Measurements from ENCODE around the gene NUDT8.
"Not testable (repeated sequence)": the region's sequence is repeated elsewhere in the genome, so short reads cannot be mapped to it uniquely, and the experiment has no call there.

The NUDT8 gene

GRCh38 chr11:67659651-67660165 lies 30.0 kb upstream of the NUDT8 start:
- not testable (repeated sequence) for DNase-seq

DNA sequence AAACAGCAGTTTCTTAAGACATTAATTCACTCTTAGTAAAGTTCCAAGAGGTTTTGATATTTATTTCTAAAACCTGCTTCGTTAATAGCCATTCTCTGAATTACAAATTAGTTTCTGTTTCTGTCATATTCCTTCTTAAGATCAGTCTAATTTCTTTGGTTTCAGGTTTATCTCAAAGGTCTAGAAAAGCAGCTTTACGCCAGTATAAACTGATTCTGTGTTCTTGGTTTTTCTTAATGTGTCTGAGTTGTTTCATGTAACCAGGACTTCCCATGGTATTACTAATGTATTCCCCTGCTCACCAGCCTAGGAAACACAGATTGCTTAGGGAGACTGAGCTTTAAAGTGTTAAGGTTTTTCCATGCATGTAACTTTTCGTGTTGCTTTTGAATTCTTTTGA lies 27.6 kb upstream of the NUDT8 start:
- DNase-seq: no peak

- no peak for DNase-seq
Observed at GRCh38 chr11:67656278-67656922, 26.7 kb upstream of the NUDT8 start.

DNA sequence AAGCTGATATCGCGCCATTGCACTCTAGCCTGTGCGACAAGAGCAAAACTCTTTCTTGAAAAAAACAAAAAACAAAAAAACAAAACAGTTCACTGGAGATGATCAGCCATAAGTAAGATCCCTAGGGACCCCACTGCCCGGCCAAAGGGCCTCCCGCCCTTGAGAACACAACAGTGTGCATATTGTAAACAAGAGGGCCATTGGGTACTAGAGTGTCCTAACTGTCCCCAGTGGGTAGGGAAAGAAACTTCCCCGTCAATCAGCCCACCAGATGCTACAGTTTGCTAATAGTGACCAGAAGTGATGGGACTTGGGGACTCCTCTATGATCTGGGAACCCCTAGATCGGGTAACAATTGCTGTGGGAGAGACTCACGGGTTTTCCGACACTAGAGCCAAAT lies 24.5 kb upstream of the NUDT8 start:
- DNase-seq: no peak

GRCh38 chr11:67652965-67653845 lies 23.5 kb upstream of the NUDT8 start:
- DNase-seq: no peak

DNA sequence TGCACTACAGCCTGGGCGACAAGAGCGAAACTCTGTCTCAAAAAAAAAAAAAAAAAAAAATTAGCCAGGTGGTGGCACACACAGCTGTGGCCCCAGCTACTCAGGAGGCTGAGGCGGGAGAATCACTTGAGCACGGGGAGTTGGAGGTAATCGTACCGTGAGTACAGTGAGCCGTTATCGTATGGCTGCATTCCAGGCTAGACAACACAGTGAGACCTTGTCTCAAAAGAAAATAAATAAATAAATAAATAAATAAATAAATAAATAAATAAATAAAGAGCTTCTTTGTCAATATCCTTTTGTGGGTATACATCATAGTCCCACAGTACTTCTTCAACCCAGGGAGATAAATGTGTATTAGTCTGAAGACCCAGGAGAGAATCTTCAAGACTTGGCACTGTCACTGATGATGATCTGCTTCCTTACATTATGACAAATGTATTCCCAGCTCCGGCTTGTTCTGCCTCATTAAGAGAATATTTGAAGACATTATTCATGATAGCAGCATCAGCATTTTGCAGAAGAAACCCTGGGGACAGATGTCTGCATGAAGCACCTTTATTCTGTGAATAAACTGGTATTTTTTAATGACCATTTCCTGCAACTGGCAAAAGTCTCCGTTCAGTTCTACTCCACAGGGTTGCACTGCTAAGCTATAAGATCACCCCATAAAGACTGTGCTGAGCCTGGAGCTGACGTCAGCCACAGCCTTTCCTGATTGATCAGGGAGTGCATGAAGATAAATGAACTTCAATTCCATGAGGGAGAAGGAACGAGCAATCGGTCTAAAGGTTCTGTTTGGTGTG lies 22.4 kb upstream of the NUDT8 start:
- no peak for DNase-seq

DNA sequence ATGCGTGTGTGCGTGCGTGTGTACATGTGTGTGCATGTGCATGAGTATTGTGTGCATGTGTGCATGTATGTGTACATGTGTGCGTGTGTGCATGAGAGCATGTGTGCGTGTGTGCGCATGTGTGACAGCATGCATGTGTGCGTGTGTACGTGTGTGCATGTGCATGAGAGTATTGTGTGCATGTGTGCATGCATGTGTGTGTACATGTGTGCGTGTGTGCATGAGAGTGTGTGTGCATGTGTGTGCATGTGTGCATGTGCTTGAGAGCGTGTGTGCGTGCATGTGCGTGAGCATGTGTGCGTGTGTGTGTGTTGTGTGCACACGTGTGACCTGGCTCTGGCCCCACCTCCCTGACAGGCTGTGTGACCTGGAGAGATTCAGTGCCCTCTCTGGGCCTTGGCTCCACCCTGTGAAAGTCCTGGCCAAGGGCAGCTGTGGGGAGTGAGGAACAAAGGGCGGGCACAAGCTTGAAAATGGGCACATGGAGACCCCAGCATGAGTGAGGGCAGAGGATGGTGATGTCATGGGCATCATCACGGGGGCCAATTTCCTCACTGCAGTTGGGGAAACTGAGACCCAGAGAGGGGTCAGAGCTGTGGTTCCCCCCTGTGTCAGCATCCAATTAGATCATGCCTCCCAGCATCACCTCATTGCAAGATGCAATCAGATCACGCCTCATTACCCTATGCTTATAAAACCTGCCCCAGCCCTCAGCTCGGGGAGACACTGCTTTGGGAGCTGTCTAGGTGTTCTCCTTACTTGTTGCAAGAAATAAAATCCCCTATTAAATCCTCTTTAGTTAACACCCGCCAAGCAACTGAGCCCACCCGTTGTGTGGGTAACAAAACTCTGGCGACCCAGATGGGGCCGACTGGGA lies 20.1 kb upstream of the NUDT8 start:
- DNase-seq: no peak

DNA sequence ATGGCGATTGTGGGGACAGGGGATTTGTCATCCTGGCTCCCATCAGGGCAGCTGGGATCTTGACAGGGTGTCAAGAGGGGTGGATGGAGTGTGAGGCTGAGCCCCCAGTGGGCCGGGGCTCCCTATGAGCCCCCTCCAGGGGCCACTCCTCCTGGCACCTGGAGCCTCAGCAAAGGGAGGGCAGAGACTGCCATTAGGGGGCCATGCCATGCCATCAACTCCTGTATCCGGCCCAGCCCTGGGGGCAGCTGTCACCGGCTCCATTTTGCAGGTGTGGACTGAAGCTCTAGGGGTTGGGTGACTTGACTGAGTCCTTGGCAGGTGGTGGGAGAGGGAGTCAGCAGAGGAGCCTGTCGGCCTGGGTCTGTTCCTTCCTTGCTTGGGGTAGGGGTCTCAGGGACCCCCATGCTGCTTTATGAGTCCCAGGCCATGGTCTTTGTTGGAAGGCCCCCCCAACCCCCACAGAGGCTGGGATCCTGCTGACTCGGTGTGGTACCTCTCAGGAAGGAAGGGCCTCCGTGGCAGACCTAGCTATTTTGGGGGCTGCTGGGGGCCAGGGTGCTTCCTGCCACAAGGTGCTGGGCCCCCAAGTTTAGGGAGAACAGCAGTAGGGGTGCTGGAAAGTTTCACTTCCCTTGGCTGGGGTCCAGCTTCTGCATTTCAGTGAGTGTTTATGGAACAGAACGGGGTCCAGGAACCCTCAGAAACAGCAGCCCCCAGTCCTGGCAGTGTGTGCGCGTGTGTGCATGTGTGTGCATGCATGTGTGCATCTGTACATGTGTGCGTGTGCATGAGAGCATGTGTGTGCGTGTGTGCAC lies 19.3 kb upstream of the NUDT8 start:
- DNase-seq: no peak

- DNase-seq: no peak
Observed at GRCh38 chr11:67648140-67648795, 18.5 kb upstream of the NUDT8 start.

GRCh38 chr11:67647471-67647870 lies 17.7 kb upstream of the NUDT8 start:
- no peak for DNase-seq

- no peak for DNase-seq
Observed at GRCh38 chr11:67646535-67647336, 17.0 kb upstream of the NUDT8 start.

DNA sequence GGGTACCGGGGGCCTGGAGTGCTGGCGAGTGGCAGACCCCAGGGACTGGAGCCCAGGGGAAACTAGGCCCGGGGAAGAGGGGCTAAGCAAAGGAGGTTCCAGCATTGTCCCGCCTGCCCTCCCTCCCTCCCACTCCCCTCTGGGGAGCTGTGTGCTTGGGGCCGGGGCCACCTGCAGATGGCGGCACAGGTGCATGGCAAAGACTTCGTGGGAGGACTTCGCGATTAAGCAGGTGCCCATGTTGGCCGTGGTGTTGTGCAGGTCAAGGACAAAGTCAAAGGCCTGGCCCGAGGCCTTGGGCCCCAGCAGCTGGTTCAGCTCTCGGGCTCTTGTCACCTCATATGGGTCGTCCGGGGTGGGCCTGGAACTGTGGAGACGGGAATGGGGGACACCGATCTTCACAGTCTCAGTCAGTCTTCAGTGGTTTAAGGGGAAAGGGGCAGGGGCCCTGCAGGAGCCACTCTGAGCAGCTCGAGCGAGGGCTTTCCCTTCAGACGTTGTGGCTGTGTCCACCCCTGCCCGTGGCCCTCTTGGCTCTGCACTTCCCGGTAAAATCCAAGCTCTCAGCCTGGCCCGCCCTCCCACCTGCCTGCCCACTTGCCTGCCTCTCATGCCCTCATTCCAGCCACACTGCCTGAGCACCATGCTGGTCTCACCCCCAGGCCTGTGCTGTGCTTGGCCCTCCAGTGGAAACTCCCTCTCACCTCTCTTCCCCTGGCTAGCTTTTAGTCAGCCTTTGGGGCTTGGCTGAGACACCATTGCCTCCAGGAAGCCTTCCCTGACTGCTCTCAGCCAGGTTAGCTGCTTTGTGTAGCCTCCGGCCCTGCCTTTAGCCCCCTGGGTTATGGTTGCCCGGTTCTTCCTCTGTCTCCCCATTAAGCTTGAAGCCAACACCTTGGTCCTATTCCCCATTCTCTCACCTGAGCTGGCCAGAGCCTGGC lies 16.1 kb upstream of the NUDT8 start:
- DNase-seq: no peak

DNA sequence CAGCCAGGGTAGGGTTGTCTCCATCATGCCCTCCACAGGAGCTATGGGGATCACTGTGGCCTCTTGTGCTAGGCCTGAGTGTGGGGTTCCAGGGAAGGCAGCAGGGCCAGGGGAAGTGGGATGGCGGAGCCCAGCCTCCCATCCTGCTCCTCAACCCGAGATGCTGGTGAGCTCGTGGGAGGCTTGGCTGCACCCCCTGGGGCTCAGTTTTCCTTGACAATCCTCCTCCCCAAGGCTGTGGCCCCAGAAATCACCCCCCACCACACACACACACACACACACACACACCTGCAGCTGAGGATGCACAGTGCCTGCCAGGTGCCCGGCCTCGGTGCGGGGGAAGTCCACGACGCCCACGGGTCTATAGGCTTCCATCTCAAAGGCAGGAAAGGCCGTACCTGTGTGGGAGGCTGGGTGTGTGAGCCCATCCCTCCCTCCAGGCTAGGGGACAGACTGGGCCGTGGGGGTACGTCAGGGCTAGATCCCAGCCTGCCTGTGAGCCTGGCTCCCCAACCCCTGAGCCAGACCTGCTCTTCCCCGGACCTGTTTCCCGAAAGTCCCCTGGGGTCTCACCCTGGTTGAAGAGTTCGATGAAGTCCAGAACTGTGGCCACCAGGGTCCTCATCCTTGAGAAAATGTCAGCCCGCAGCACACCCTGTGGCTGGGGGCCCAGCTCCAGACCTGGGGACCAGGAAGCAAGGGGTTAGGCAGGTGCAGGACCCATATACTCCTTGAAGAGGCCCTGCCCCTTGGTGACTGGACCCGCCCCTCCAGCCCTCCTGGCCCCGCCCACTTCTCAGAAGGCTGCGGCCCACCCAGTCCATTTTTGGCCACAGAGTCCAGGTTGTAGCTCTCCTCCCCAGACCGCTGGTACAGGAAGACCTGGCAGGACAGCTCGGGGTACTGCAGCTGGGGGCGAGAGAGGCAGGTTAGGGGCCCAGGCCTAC lies 15.0 kb upstream of the NUDT8 start:
- no peak for DNase-seq

DNA sequence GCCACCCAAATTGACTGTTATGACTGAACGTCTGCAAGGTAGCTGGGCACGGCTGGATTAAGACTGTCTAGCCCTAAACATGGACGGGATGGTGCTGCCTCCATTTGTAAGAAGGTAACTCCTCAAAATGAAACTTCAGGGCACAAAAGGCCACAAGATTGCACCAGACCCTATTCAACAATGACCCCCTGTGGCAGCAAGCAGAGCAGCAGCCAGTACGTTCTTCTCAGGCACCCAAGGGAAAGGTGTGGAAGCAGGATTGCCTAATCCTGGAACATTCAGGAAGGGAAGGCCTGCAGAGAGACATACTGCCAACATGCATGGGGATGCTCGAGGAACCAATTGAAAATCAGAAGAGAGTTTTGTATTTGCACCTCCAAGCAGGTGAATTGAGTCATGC lies 14.3 kb upstream of the NUDT8 start:
- DNase-seq: no peak

GRCh38 chr11:67642173-67643120 lies 12.7 kb upstream of the NUDT8 start:
- no peak for DNase-seq

All from NCI-H1417 treated with DMSO at 0.1 percent for 48 hours (cell line).